CD4-positive, alpha-beta T cell treated with Interleukin-21 for 1 hour (primary cell): Measurements from ENCODE around the gene EARS2.
"Not testable (repeated sequence)": the region's sequence is repeated elsewhere in the genome, so short reads cannot be mapped to it uniquely, and the experiment has no call there.

Experiments used
- DNase-seq: peaks from one replicate; pipeline ENCODE4 v3.0.0-alpha.2; 2020

The EARS2 gene

DNA sequence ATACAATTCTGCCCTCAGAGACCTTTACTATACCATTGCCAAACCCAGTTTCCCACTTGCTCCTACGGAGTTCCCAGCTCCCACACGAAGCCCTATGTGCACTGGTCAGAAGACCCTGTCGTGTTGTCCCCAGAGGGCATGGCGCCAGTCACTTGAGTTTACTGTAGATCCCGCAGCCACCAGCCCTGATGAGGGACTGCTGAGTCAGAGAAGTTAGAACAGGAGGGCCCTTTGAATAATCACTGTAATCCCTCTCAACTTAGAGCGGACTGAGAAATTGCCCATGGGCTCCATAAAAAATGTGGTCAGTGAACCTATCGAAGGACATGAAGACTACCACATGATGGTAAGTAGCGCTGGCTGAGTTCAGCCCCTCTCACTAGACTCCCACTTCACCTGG, 9.6 kb upstream of the EARS2 start:
- no peak for DNase-seq

DNA sequence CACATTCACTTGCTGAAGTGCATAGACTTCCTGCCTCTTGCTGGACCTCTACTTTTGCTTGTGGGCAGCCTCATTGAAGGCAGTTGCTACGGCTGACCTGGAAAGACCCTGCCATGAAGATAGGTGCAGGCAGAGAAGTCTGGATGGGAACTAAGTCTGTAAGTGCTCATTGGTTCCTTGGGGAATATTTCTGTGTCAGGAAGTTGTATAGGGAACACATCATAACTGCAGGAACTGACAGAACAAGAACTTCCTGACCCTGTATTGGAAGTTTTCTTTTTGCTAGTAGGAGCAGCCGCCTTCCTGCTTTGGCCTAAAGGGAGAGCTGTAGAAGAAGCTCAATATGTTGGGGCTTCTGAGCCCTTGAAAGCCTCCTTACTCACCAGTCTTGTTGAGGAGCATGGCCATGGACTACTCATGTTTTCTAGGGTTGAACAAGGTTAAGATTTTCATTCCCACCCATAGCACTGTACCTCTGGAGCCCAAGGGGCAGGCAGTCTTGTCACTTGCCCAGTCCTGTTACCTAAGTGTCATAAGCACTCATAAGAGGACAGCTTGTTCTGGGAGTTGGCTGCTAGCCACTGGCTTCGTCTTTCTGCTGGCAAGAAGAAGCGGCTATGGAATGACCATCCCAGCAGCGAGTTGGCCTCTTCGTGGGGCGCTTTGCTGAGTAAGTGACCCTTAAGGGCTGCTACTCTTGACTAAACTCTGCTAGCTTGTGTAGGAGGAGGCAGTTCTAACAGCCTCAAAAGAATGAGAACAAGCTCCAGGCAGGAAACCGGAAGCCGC, 7.6 kb upstream of the EARS2 start:
- no peak for DNase-seq

DNA sequence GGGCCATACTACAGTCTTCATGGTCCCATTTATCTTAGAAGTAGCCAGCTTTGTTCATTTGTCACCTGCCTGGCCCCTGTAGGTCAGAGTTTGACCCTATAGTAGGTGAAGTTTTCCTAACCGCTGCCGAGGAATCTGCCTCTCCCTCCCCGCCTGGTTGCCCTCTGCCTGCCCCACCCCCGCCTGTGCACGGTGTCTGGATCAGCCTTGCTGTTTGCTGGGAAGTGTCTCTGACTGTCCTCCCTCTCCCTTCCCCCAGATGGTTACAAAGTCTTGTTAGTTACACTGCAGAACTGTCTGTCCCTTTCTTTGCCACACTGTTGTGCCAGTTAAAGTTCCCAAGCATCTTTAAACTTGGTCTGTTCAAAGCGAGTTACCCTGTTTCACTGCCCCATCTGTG, 6.0 kb upstream of the EARS2 start:
- no peak for DNase-seq

DNA sequence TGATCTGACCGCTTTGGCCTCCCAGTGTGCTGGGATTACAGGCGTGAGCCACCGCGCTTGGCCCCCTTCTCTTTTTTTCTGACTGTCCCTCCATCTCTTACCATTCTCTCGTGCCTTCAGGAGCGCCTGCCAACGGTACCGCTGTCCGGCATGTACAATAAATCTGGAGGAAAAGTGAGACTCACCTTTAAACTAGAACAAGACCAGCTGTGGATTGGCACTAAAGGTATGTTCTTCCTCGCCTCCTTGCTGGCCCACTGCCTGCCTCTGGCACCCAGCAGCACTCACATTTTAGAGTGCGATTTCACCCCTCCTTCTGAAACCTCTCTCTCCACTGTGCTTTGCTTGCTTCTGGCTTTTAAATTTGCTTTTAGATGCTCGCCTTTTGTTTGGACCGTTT, 5.4 kb upstream of the EARS2 start:
- no peak for DNase-seq

DNA sequence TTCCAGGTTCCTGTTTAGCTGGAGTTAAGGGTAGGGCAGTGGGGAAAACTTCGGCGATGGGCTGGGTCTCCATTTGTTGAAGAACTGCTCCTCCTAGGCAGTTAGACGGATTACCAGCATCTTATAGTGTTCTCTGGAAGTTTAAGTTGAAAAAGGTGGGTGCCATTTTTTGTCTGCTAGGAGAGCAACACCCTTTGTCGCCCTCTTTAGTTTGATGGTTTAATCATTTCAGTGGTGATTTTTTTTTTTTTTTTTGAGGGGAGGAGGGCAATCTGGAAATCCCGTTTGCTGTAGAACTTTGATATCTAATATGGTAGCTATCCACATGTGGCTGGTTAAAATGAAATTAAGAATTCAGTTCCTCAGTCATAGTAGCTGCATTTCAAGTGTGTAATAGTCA, 4.4 kb upstream of the EARS2 start:
- no peak for DNase-seq

DNA sequence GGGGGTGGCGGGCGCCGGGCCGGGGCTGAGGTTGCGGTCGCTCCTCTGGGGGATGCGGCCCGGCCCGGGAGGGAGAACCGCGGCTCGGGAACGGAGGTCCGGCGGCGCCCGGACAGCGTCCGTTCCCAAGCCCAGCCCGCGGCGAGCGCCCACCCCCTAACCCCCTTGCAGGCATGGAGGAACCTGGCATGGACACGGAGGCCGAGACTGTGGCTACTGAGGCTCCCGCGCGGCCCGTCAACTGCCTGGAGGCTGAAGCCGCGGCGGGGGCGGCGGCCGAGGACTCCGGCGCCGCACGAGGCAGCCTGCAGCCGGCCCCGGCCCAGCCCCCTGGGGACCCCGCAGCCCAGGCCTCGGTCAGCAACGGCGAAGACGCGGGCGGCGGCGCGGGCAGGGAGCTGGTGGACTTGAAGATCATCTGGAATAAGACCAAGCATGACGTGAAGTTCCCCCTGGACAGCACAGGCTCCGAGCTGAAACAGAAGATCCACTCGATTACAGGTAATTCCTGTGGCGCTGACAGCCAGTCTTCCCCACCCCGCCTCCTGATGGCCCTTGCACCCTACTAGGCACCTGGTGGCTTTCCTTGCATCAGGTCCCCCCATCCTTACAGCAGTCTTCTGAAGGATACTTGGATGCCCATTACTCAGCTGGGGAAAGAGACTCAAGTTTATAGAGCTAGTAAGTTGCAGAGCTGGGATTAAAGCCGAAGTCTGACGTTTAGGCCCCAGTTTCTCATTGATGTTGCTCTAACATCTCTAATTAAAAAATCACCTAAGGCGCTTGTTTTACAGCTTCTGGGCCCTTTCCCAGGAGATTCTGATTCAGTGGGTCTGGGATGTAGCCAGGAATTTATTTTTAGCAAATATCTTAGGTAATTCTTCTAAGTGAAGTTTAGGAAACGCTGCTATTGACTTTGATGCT, 891 bp upstream of the EARS2 start:
- DNase-seq, result peak; percentile 0

DNA sequence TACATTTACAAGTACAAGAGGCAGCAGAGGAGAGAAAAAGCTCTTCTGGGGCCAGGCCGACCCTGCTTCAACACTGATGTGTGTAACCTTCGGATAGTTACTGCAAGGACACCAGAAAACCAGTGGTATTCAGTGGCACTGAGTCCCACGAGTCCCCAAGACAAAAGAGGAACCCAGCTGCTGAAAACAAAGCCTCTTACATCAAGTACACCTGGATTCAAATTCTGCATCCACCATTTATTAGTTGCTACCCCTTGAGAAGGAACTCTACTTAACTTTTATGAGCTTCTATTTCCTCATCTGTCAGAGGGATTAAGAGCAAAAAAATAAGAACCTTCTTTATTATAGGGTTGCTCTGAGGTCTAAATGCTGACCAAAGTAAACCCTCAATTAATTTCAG, 2.6 kb downstream of the EARS2 start:
- DNase-seq, result no peak

DNA sequence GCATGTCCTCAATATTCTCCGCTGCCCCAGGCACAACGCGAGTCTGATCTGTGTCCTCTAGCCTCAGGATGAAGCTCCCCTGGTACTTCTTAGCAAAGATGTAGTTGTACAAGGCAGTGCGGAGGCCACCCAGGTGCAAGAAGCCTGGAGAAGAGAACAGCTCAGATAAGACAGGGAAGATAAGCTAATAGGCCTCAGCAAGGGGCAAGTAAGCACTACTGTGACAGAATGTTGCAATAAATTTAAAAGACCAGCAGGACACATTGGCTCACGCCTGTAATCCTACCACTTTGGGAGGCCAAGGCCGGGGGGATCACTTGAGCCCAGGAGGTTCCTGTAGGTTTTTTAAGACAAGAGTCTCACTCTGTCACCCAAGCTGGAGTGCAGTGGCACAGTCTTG, 5.0 kb downstream of the EARS2 start:
- no peak for DNase-seq

DNA sequence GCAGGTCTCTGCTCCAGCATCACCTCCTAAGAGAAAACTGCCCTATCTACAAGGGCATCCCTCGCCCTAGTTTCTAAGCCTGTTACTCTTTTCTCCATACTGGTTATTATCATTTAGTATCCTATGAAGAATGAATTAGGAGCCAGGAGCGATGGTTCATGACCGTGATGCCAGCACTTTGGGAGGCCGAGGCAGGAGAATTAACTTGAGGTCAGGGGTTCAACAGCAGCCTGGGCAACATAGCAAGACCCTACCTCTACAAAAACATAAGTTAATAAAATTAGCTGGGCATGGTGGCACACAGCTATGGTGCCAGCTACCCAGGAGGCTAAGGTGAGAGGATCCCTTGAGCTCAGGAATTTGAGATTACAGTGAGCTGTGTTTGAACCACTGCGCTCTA, 7.2 kb downstream of the EARS2 start:
- DNase-seq, result no peak

DNA sequence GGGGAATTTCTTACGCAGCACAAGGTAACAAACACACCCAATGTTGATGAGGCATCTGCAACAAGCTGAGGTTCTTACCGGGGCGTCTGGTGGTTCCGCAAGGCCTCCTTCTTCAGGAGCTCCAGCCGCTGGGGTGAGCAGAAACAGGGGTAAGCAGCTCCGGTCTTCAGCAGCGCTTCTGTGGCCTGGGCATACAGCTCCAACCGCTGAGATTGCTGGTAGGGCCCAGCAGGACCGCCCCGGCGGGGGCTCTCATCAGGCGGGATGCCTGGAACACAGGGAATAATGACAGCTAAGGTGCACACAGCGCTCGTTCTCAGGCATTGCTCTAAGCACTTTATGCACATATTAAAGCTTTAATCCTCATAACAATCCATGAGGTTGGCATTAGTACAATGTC, 12.7 kb downstream of the EARS2 start:
- no peak for DNase-seq

DNA sequence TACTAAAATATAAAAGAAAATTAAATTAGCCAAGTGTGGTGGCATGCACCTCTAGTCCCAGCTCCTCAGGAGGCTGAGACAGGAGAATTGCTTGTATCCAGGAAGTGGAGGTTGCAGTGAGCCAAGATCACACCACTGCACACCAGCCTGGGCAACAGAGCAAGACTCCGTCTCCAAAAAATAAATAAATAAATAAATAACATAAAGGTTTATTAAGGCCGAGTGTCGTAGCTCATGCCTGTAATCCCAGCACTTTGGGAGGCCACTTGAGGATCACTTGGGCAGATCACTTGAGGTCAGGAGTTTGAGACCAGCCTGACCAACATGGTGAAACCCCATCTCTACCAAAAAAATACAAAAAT, 16.4 kb downstream of the EARS2 start:
- DNase-seq, result not testable (repeated sequence)

DNA sequence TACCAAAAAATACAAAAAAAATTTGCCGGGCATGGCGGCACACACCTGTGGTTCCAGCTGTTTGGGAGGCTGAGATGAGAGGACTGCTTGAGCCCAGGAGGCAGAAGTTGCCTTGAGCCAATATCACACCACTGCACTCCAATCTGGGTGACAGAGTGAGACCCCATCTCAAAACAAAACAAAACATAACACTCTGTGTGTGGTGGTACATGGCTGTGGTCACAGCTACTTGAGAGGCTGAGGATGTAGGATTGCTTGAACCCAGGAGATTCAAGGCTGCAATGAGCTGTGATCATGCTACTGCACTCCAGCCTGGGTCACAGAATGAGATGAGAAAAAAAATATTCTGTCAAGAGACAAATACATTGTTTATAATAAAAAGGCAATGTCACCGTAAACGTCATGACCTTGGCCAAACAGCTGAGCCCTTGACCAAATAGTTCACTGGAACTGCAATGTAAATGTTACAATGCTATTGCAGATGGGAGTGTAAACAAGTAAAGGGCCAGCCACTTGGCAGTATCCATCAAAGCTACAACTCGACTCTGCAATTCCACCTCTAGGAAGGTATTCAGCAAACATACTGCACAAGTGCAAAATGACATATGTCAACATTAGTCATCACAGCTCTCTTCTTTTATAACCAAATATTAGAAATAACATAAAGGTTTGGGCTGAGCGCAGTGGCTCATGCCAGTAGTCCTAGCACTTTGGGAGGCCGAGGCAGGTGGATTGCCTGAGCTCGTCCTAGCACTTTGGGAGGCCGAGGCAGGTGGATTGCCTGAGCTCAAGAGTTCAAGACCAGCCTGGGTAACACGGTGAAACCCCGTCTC, 16.9 kb downstream of the EARS2 start:
- no peak for DNase-seq

DNA sequence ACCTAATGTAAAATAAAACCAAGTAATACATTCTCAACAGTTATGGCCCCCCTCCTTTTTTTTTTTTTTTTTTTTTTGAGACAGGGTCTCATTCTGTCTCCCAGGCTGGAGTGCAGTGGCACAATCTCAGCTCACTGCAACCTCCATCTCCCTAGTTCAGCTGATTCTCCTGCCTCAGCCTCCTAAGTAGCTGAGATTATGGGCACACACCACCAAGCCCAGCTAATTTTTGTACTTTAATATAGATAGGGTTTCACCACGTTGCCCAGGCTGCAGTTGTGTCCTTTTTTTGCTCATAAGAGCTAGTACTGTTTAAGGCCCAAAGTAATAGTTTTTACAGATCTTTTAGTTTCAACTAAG, 18.3 kb downstream of the EARS2 start:
- no peak for DNase-seq

DNA sequence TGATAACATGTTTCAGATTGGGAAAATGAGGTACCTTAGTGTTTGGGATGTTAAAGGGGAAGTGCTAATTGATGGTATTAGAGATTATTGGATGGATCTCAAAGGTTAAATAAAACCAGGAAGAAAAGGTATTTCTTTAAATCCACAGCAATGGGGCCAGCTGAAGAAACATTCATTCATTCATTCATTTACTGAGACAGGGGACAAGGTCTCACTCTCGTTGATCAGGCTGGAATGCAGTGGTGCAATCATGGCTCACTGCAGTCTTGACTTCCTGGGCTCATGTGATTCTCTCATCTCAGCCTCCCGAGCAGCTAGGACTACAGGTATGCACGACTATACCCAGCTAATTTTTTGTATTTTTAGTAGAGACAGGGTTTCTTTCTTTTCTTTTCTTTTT, 19.8 kb downstream of the EARS2 start:
- DNase-seq, result no peak

DNA sequence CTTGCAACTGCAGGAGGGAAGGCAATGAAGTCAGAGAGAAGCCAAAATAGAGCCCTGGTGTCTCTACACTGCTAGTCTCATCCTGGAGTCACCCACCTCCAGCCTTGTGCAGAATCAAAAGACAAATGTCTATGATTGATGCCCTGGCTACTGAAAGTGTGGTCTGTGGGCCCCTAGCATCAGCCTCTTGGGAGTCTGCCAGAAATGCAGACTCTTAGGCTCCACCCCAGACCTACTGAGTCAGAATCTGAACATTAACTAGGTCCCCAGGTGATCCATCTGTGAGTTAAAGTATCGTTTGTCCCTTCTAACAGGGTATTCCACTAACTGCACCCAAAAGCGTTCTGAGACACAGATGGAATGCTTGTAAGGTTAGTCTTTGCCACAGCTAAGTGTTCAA, 21.2 kb downstream of the EARS2 start:
- no peak for DNase-seq

DNA sequence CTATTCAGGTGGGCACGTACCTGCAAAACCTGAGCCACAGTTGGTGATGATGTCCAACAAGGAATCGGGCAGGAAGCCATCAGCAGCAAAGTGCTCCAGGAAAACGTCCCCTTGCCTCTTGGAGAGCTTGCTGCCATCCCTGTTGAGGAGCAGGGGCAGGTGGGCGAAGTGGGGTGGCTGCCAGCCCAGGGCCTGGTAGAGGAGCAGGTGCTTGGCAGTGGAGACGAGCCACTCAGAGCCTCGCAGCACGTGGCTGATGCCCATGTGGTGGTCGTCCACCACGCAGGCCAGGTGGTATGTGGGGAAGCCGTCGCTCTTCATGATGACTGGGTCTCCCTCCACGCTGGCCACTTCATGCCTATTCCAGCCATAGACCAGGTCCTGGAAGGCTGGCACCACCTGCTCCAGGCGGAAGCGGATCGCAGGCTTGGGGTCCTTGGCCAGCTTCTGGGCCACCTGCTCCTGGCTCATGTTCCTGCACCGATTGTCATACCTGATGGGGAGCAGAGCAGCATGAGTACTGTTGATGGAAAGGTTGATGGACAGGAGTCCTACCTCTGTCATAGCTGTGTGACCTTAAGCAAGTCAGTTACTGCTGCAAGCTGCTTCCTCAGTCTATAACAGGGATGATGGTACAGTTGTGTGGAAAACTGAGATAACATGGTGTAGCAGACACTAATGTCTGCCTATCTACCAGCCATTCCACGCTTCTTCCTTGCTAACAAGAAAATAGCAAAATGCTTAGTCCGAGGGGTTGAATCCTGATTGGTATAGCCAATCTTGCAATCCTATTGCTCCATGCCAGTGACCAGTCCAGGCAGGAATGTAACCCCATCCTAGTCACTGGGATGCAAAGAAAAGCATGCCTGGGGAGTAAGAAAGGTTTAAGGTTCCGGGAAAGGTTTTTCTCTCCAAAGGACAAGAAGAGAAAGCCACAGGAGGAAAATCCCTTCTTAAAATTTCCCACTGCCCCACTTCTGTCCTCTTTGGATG, 22.0 kb downstream of the EARS2 start:
- no peak for DNase-seq

DNA sequence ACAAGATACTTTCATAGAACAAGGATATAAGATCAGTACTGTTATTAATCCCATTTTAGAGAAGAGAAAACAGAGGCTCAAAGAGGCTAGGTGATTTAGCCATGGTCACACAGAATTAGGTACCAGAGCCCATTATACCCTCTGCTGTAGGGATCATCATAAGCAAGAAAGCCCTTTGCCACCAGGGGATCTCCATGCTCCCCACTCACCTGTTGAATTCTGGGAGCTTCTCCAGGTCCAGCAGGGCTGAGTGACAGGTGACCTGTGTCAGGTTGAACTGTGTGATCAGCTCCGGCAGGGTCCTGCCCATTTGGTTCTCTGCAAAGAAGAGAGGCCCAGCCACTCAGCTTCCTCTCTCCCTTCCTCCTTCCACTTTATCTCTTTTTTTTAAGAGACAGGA, 24.7 kb downstream of the EARS2 start:
- DNase-seq, result no peak

DNA sequence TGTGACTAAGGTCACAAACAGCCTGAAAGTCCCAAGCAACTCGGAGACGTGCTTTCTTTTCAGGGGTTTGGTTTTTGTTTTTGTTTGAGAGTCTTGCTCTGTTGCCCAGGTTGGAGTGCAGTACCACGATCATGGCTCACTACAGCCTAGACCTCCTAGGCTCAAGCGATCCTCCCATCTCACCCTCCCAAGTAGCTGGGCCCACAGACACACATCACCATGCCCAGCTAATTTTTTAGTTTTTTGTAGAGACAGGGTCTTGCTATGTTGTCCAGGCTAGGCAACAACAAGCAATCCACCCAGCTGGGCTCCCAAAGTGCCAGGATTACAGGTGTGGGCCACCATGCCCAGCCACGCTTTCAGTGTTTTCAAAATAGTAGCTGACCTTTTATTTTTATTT, 27.1 kb downstream of the EARS2 start:
- no peak for DNase-seq

DNA sequence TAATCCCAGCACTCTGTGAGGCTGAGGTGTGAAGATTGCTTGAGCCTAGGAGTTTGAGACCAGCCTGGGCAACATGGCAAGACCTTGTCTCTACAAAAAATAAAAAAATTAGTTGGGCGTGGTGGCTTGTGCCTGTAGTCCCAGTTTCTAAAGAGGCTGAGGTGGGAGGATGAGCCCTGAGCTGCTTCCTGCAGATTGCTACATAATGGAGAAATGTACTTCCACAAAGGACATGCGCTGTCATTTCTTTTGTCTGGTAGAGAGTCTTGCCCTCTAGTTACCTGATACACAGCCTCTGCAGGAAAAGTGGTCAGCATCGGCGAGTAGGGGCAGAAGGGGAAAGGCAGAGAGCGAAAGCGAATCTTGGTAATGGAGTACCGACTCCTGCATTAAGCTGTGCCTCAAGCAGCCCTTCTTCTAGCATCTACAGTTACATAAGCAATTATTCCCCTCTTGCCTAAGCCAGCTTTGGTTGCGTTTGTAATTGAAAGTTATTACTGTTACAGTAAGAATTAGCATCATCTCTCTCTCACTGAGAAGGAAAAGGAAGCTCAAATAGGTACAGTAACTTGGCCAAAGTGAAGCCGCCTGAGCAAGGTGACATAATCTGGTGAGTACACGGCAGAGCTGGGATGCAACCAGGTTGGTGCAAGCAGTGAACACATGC, 28.4 kb downstream of the EARS2 start:
- DNase-seq, result no peak

DNA sequence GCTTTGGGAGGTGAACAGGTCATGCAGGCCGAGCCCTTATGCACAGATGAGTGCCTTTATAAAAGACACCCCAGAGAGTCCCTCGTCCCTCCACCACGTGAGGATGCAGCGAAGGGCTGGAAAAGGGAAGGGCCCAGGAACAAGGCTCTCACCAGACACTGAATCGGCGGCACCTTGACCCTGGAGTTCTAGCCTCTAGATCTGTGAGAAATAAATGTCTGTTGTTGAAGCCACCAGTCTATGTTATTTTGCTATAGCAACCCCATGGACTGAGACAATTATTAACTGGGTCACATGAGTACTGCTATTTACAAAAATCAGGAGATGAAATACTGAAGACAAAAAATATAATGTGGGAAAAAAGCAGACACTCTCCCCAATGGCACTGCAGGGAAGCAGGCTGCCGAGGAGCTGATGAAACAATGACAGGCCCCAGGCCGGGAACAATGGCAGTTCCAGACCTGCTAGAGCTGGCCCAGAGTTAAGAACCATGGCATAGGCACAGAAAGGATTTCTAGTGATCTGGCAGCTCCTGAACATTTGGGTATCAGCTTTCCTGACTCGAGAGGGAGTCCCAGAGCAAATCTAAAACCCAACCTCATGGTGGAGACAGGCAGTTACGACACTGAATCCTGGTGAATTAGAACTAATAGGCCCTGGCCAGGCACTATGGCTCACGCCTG, 29.0 kb downstream of the EARS2 start:
- no peak for DNase-seq

DNA sequence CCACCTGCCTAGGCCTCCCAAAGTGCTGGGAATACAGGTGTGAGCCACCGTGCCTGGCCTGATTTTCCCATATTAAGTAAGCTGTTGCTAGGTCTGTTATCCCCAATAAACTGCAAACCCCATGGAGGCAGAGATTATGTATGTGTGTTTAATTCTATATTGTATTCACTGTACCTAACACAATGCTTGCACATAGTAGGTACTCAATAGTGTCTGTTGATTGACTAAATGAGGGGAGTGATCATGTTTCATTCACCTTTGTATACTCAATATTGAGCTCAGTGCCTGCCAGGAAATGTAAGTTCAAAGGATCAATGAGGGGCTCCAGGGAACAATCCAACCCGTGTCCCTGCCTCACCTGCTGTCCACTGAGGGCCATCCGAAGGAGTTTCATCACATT, 32.3 kb downstream of the EARS2 start:
- DNase-seq, result no peak
